Activated T-helper 9 cell treated with anti-CD3 and anti-CD28 coated beads, Interleukin-2, amount 50 U/mL, for 16 hours (primary cell): ENCODE results near the gene IL20RA.
"Not testable (repeated sequence)": the region's sequence is repeated elsewhere in the genome, so short reads cannot be mapped to it uniquely, and the experiment has no call there.

Source experiments
- DNase-seq: peaks from one replicate; pipeline ENCODE4 v3.0.0-alpha.2; 2020; ENCODE audit warnings: low read depth

IL20RA gene

DNA sequence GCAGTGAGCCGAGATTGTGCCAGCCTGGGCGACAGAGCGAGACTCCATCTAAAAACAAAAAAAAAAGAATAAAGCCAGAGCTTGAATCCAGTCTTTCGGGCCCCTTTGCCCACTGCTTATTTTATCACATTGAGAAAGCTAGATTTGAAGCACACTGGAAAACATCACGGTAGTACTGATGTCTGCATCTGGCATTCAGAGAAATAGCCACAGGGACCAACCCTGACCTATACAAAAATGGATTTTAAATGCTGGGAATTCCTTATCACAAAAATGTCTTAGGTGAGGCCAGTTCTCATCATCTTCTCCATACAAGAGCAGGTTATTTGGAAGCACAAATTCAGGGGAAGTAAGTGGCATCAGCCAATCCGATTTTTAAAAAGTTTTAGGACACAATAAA, 73.2 kb downstream of the IL20RA start:
- DNase-seq = no peak

DNA sequence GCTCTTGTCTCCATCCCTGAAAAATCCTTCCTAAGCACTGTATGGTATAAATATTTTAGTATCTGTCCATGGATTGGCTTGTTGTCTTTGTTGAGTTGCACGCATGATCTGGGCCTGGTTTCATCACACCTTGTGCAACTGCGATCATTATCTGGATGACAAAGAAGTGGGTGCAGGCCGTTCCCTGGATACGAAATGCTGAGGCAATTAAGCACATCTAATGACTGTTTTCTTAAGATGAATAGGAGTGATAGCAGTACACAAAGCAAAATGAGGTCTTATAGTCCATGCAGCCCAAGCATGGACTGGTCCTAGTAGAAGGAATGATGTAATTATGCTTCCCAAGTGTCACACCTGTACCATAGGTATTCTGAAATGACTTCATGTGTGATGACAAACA, 74.8 kb downstream of the IL20RA start:
- DNase-seq = no peak

DNA sequence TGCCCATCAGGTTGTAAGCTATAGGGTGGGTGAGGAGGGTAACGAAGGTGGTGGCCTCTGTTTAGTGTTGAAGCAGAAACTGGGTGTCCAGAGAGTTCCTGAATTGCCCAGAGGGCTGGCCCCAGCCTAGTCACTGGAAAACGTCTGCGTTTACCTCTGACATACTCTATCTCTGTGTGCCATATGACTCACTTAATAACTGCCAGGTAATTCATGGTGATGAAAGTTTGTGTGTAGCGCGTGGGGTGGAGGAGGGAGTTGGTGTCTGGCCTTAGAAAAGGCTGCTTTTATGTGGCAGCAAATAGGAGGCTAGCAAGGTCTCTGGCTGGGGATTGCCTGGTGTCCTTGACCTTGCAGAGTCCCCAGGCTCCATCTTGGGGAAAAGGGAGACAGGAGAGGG, 75.3 kb downstream of the IL20RA start:
- no peak for DNase-seq

DNA sequence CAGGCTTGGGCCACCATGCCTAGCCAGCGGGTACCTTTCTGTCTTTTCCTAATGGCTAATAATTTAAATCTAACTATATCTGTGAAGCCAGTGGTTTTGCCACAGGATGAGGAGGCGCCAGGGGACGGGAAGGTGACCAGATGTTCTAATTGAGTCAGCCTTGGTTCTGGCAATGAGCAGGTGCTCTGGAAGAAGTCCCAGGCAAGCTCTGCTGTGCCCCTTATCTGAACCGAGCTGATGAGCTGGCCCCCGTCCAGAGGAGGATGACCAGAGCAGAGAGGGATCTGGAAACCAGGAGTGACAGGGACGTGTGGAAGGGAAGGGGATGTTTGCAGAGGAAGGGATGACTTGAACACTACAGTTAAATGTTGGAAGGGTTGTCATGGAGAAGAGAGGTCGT, 75.9 kb downstream of the IL20RA start:
- no peak for DNase-seq

DNA sequence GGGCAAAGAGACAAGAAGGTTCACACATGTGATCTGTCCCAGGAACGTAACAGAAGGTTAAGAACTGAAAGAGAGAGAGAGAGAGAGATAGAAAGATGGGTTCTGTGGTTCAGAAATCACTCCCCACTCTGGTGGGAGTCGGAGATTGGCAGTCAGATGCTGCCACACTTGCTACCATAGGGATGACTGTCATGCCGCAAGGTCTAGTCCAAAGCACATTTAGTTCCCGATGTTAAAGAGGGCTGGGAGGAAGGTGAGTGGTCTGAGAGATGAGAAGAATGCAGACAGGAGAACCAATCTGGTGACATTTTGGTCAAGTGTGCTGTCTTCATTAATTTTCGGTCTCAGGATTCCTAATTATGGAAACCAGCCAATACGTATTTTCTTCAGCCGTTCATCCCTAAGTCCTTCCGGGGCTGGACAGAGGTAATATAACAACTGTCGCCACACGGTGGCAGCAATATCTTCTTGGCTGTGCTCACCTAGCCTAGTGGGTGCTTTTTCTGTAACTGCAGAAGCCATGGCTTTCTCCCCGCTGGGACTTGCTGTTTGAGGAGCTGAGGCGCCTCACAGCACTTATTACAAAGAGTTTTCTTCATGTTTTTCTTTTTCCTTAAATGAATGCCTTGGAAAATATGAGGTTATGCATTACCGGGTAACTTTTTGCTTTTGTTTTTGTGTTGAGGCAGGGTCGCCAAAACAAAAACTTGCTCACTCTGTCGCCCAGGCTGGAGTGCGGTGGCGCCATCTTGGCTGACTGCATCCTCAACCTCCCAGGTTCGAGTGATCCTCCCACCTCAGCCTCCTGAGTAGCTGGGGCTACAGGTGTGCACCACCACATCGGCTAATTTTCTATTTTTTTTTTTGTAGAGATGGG, 76.7 kb downstream of the IL20RA start:
- peak; percentile 37 for DNase-seq

DNA sequence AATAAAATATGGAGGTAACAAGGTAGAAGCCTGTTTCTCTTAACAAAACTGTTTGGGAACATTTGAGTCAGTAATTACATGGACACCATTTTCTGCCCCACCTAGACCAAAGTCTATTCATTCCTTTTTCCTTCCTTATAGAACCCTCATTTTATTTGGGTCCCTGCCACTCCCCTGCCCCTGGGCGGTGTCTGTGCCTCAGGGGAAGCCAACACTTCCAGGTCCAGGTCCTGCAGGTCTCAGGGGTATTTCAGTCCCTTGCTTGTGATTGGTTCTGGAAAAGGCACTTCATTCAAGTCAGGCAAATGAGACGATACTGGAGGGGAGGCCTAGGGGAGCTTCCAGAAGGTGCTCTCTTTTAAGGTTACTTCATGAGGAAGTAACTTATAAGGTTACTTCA, 80.4 kb downstream of the IL20RA start:
- DNase-seq = no peak

DNA sequence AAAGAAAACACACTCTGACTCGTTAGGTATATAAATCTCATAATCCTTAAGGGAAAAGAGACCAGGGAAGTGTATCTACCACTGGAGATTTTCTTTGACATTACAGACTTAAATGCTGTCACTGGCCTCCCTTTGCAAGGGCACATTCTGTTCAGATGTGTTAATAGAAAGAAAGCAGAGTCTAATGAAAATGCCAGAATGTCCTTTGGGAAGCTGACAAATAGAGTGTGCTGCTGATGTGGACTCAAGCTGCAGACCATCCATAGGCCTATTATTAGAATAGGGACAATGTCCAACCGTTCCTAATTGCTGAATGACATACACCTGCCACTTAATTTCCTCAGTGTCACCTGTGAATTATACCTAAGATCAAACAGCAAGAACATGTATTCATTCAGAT, 81.5 kb downstream of the IL20RA start:
- DNase-seq = no peak

DNA sequence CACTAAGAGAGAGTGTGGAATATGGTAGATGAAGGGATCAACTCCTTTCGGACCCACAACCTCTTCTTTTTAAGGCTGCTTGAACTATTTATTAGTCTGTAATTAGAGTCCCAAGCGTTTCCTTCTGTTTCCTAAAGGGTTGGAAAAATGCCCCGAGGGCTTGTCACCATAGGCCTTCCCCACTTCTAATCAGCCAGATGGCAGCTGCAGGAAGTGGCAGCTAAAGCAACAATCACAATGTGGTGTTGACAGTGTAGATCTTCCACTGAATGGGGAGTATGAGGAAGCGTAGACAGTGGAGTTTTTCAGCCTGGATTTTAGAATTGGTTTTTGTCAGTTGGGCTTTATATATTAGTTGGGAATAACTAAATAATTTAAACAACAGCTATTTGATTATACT, 82.1 kb downstream of the IL20RA start:
- DNase-seq = no peak

DNA sequence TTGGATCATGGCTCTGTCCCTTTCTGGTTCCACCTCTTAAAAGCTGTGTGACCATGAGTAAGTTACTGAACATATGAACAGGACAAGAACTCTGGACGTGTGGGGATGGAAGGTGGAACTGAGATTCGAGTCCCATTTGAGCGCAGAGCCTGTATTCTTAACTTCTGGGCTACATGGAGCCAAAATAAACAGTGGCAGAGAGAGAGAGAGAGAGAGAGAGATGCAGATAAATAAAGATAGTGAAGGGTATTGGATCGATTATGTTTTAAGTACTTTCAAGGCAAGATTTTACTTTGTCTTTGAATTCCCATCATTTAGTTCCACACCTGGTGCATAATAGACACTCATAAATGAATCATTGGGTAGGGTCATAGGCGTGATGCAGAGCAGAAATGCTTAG, 82.9 kb downstream of the IL20RA start:
- DNase-seq = no peak

DNA sequence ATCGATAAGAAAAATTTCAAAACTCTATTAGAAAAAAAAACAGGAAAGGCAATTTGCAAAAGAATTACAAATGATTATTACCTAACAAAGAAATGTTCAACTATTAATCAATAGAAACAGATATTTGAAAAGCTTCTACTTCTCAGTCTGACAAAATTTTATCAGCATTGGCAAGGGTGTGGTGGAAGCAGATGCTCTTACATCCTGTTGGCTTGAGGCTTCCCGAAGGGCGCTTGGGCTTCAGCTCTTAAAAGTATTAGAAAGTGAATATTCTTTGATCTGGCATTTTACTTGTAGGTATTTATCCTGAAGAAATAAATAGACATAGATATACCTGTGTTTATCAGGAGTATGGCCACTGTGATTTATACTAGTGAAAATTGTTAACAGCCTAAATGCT, 84.0 kb downstream of the IL20RA start:
- DNase-seq = no peak

DNA sequence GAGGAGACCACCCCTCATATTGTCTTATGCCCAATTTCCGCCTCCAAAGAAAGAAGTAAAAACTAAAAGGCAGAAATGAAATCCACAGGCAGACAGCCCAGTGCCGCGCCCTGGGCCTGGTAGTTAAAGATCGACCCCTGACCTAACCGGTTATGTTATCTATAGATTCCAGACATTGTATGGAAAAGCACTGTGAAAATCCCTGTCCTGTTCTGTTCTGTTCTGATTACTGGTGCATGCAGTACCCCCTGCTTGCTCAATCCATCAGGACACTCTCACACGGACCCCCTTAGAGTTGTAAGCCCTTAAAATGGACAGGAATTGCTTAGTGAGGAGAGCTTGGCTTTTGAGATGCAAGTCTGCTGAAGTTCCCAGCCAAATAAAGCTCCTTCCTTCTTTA, 84.8 kb downstream of the IL20RA start:
- not testable (repeated sequence) for DNase-seq

DNA sequence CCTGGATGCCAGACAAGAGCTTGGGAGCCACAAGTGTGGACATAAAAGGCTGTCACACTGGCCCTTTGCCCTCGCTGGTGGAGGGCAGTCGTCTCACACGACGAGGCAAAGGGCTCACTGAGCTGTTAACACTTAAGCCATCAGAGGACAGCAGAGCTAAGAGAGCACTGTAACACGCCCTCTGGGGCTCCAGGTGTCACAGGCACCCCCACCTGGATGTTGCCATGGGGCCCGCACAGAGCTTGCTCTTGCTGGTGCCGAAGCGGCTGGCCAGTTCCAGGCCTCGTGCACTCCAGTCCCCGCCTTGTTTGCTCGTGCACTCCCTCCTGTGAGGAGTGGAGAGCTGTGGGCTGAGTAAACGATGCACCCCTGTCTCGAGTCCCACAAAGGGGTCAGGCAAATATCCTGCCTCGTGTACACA, 85.3 kb downstream of the IL20RA start:
- no peak for DNase-seq

DNA sequence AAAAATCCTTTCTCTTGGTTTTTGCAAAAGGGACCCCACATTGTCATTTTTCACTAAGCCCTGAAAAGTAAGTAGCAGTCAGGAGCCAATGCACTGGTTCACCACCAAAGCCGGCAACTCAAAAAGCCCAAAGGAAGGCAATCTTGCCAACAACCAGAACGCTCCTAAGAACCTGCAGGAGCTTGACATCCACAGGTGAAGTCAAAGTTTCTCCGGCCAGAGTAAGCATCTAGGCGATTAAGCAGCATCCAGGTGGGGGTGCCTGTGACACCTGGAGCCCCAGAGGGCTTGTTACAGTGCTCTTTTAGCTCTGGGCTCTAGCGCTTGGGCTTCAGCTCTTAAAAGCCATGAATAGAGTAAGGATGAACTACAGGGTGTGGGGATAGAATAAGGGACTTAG, 86.6 kb downstream of the IL20RA start:
- DNase-seq = no peak

DNA sequence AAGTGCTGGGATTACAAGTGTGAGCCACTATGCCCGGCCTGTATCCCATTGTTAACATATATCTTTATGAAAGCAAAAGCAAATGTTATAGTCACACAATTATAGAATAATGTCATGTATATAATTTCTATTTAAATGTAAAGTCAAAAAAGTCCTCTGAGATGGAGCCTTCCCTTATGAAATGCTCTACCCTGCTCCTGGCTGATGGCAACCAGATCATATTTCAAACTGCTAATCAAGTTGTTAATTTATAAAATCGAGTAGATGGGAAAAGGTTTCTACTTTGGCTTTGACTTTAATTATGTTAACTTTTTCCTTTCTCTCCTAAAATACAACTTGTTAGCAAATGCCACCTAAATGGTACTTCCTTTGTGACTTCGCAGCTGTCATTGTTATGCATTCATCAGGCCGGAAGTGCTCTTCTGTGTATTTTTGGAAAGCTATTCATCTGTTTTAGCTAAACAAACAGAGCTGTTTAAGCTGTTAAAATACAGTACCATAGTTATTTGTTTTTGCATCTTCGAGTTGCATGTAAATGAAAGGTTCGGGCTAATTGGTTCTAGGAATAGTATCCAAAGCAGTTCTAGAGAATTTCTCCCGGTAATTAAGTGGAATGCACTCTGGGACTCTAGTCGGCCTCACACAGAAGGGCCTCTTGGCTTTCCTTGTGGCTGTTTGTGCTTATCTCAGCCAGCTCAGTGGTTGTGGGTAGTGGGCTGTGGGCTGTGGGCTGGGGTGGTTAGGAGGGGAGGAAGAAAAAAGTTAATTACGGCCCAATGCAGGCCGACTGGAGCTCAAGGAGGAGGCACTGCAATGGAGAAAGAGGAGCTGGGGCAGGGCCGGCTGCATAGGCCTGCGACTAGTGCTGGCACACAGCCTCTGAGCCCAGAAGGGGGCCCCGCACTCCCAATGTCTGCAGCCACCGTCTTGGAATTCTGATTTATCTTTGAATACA, 87.9 kb downstream of the IL20RA start:
- DNase-seq = no peak

DNA sequence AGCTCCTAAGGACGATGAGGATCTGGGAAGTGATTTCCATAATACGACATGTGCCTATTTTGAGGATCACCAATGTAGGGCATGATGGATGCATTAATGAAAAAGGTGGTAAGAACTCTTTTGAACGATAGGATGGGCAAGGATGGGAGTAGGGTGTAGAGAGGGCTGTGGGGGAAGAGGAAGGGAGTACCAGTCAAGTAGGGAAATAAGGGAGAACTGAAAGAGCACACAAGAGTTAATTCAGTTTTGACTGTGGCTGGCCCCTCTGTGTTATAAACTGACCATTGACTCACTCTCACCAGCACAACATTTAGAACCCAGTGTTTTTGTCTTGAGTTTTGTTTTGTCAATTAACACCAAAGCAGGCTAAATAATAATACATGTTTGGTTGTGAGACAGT, 89.6 kb downstream of the IL20RA start:
- no peak for DNase-seq

DNA sequence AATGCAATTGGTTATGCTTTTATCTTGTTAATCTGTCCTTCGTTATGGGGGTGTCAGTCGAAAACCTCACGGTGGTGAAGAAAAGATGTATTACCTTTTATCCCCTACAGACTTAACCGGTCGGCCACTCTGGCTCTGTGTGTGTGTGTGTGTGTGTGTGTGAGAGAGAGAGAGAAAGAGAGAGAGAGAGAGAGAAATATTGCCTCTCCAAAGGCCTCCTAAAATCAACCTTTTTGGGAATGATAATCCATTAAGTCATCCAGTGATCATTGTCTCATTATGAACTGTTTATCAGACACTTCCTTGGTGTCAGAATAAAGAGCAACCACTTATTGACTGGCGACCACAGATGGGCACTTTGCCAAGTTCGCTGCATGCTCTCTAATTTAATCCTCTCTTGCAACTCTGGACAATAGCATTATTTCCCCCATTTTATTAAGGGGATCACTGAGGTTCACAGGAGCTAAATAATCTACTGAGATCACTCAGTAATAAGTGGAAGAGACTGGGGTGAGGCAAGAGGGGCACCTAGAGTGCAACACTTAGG, 92.0 kb downstream of the IL20RA start:
- DNase-seq = no peak

DNA sequence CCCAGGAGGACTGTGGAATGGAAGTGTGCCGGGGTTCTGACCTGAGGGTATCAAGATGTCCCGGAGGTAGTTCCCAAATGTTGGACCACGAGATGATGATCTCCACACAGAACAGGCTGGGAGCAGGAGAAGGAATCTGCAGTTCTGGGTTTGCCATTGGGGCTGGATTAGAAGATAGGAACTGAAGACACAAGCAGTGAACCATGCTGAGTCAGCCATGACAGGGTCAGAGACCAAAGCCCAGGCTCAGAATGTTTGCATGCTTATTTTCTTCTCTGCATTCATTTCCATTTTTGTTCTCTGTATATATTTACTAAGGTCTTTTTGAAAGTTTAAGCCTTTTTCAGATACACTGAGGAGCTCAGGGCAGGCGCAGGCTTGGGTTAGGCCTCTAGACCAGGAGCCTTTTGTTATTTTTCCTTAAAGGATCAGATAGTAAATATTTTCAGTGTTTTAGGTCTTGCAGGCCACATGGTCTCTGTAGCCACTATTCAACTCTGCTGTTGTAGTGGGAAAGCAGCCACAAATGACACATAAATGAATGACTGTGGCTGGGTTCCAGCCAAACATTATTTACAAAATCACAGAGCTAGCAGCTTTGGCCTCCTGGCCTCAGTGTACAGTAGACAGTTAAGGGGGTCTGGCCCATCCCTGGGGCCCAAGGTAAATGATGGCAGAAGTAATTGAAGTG, 94.2 kb downstream of the IL20RA start:
- no peak for DNase-seq
